HT1080 (cell line): ENCODE data around the gene KLHL26. TPM values are rescaled to one million over a fixed set of nuclear protein-coding genes. Genes with fewer than 3 reads are reported as not detected.

Source experiments
- DNase-seq: peaks from one replicate; pipeline ENCODE4 v3.0.0-alpha.2; 2015; ENCODE audit warnings: low read depth
- total RNA-seq: library from RNA; depleted of rRNA; stranded (reverse); fragments of >200 nt; shearing (Covaris generic); gene quantifications from 2 replicates; pipeline ENCODE4 v1.2.3, GENCODE V29; 2014

The KLHL26 gene
- total RNA-seq, 1 experiment from 2014 or later, result 5.7 TPM

GRCh38 chr19:18684642-18684993 lies 47.8 kb downstream of the KLHL26 start:
- DNase-seq, result no peak

DNA sequence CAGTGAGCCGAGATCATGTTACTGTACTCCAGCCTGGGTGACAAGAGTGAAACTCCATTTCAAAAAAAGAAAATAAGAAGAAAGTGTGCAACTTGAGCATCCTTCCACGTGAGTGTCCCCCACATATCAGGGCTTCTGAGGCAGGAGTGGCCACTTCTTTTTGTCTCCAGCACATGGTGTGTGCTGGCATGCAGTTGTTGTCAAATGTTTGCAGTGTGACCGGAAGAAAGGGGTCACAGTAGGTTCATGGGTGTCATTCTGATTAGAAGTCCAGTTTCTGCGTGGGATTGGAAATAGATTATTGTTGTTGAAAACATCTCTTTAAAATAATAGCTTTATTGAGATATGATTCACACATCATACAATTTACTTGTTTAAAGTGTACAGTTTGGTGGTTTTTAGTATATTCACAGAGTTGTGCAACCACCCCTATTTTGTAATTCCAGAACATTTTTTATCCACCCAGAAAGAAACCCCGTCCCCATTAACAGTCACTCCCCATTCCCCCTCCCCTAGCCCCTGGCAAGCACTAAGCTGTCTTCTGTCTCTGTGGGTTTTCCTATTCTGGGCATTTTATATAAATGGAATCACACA lies 48.9 kb downstream of the KLHL26 start:
- no peak for DNase-seq

- DNase-seq, result no peak
Observed at GRCh38 chr19:18687740-18688465, 51.1 kb downstream of the KLHL26 start.

DNA sequence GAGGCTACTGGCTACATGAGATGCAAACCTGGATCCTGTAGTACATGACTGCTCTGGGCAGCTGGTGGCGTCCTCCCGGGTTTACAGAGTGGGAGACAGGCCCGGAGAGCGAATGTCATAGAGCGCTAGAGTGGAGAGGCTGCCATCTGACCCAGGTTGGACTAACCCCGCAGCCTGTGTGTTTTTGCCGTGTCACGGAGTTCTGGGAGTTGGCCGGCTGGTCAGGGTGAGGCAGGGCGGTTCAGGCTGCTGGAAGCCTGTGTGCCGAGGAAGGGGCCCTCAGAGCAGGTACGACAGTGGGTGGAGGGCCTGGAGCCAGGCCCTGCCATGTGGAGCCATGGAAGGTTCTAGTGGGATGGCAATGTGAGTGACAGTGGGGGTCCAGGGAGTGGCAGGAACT lies 59.2 kb downstream of the KLHL26 start:
- no peak for DNase-seq

GRCh38 chr19:18697680-18698079 lies 60.9 kb downstream of the KLHL26 start:
- no peak for DNase-seq

GRCh38 chr19:18698321-18699167 lies 61.7 kb downstream of the KLHL26 start:
- DNase-seq, result no peak

DNA sequence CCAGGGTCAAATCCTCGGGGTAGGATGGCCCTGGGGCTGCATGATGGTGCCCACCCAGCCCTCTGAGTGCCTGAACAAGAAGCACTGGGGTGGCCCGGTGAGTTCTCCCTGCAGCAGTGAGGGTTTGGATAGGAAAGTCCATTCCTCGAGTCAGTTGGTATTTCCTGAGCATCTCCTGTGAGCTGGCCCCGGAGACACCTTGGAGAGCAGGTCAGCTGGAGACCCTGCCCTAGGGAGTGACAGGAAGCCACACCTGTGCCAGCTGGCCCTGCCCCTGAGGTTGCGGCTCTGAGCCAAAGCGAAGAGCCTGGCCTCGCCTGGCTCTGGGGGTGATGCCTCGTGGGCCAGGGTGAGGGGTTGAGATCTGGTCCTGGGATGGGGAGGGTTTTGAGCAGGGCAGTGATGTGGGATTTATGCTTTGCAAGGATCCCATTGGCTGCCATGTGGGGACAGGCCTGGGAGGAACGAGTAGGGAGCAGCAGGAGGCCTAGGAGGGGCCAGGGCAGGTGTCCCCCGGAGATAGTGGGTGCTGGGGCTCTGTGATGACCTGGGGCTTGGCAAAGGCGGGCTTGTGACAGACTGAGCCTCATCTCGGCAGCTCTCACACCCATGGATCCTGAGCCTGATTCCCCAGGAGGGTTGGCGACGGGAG lies 62.7 kb downstream of the KLHL26 start:
- DNase-seq, result no peak

DNA sequence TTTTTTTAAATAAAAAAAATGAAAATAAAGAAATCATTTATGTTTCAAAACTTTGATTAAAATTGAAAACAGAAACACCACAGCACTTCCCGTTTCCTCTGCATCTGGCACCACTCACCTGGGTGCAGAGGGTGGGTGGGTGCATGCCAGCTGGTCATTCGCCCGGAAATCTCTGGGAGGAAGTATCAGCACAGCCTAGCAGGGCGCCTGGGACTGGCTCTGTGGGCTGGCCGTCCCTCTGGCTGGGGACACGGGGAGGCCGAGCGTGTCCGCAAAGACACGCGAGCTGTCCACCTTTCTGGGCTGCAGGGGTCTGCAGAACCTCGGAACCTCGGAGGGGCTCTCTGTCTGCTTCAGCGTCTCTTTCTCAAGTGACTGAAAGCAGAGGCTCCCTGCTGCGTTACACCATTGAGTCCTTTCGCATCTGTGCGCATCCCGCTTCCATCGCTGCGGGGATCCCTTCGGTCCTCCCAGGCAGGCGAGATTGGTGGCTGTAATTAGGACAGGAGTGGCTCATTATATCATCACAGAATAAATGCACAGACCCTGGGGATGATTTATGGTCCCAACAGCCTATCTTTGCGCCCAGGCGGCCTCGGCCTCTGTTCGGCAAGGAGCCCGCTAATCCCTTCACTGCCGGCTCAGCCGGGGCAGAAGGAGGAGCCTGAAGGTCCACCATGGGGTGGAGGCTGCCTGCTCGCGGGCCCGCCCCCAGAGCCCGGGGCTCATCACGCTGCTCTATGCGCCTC lies 63.8 kb downstream of the KLHL26 start:
- DNase-seq, result no peak

GRCh38 chr19:18701250-18701608 lies 64.4 kb downstream of the KLHL26 start:
- no peak for DNase-seq

- DNase-seq, result no peak
Observed at GRCh38 chr19:18704054-18704453, 67.2 kb downstream of the KLHL26 start.

GRCh38 chr19:18704971-18705370 lies 68.1 kb downstream of the KLHL26 start:
- DNase-seq, result no peak

- DNase-seq, result no peak
Observed at GRCh38 chr19:18708452-18709231, 71.8 kb downstream of the KLHL26 start.

DNA sequence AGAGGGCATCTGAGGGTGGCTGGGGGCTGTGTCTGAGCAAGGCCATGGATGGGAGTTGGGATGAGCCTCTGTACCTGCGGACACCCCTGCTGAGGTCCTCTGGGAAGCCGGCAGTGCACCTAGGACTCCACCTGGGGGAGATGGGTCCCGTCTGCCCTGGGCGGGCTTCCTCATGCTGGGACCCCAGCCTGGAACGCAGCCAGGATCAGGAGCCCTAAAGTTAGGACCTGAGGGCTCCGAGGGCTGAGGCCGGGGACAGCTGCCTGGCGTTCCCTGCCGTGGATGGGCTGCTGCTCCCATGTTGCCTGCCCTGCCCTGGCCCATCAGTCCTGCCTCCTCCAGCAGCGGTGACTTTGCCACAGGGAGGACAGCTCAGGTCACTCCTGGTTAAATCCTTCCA lies 72.7 kb downstream of the KLHL26 start:
- DNase-seq, result no peak

DNA sequence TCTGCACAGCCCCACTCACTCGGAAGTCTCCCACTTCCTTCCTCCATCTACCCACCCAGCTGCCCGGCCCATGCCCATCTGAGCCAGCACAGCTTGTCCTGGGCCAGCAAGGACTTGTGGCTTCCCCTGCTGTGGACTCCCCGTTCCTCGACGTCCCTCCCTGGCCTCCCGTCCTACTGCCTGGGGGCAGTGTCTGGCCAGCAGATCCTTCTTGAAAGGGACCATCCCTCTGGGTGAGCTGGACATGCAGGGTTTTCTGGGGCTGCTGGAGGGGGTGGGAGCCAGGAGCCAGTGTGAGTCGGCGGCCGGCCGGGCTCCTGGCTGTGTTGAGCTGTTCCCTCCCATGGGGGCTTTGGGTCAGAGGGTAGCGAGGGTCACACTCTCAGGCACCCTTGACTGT lies 73.4 kb downstream of the KLHL26 start:
- no peak for DNase-seq

DNA sequence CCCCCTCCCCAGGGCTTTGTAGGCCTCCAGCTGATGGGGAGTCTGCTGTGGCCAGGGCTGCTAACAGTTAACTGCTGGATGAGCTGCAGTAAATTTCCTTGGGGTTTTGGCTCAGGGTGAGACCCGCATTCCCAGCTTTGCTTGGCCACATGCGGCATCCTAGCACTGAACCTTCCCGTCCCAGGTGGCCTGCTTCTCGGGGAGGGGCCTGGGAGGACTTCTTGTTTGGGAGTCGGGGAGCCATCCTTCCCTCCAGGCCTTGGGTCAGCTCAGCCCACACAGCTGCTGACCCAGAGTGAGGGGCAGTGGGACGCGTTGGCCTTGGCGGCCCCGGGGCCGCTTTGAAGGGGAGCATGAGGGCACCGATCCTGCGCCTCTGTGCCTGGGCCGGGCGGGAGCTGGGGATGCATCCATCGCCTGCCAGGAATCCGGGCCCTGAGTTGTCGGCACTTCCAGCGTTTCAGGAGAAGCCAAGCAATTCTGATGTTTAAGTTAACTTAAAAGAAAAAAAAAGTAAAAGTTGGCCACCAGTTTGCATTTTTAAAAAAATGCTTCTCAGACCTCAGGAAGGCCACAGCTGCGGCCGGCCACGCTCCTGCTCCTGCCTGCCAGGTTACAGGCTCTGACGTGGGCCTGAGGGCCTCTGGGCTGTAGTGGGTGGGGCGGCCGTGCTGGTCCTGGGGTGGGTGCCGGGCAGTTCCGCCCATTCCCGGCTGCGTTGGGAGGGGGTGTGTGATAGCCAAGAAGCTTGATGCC lies 74.3 kb downstream of the KLHL26 start:
- DNase-seq, result no peak

DNA sequence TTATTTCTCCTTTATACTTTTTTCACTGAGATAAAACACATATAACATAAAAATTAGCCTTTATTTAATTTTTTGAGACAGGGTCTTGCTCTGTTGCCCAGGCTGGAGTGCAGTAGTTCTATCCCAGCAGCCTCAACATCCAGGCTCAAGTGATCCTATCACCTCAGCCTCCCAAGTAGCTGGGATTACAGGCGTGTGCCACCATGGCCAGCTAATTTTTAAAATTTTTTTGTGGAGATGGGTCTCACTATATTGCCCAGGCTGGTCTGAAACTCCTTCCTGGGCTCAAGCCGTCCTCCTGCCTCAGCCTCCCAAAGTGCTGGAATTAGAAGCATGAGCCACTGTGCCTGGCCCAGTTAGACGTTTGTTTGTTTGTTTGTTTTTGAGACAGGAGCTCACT lies 75.1 kb downstream of the KLHL26 start:
- no peak for DNase-seq

GRCh38 chr19:18712981-18713380 lies 76.2 kb downstream of the KLHL26 start:
- no peak for DNase-seq

- no peak for DNase-seq
Observed at GRCh38 chr19:18713550-18714117, 76.8 kb downstream of the KLHL26 start.

GRCh38 chr19:18715416-18715815 lies 78.6 kb downstream of the KLHL26 start:
- DNase-seq, result no peak
